GM21528 (cell line): ENCODE data around the gene PCSK4.
"Not testable (repeated sequence)": the region's sequence is repeated elsewhere in the genome, so short reads cannot be mapped to it uniquely, and the experiment has no call there.

Experiments
- ATAC-seq: cut with Tn5 transposase; IDR thresholded peaks from one replicate; pipeline ENCODE4 v1.9.1; 2021; ENCODE audit warnings: mild to moderate bottlenecking, moderate library complexity; ENCODE audit not compliant: unreplicated experiment, low FRiP score

Gene PCSK4

GRCh38 chr19:1489463-1490310 lies 463 bp downstream of the PCSK4 start:
- ATAC-seq, result no peak

GRCh38 chr19:1488282-1488601 lies 1.9 kb downstream of the PCSK4 start:
- ATAC-seq, result no peak

DNA sequence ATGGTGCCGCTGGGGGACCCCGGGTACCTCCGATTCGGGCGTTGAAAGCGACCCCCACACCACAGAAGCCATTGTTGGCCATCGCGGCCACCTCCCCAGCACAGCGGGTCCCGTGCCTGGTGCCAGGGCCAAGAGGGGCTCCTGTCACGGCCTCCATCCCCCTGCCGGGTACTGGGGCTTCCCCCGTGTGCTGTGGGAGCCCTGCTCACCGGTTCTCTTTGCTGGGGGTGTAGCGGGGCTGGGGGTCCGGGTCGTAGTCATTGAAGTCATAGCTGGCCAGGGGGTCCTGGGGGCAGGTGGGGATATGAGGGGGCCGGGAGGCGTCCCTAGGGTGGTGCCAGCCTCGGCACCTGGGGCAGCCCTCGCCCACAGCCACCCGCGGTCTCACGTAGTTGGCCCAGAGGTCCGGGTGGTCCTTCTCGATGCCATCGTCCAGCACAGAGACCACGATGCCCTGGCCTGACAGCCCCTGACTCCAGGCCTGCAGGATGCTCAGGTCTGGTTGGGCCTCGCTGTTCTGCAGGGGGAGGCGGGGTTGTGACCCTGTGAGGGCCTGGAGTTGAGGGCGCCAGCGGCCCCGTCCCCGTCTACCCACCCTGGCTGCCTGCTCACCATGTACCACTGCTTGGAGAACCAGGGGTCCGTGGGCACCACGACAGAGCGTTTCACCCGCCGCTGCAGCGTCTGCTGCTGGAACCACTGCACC lies 2.4 kb downstream of the PCSK4 start:
- no peak for ATAC-seq

DNA sequence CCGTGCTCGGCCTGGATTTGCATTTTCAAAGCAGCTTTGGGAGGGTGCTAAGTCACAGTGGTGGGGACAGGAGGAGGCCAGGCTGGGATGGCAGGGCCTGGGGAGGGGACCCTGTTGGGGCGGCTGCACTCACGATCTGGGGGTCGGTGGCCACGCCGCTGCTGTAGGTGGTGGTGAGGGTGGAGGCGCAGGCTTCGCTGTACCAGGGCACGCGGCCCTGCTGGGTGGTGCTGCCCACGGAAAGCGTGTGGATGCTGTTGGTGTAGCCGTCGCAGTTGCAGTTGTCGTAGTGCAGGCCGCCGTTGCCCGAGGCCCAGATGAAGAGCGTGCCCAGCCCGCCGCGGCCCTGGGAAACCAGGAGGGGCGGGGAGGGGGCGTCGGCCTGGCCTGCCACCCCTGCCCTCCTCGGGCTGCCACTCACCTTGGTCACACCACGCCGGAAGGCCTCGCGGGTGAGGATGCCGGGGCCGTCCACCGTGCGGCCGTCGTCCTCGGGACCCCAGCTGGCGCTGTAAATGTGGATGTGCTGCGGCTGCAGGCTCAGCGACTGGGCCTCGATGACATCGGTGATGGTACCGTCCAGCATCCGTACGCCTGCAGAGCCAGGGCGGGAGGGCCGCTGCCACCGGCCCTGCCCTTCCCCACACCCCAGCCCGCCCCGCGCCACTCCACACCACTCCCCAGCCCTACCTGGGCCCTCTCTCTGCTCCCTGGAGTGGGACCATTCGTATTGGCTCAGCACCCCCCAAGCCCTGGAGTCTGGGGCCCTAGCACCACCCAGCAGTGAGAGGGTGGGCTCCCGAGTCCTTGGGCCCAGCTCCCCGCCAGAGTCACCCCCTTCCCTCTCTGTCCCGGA lies 3.2 kb downstream of the PCSK4 start:
- ATAC-seq, result no peak

- ATAC-seq, result no peak
These were observed 6.1 kb downstream of the PCSK4 start for GRCh38 chr19:1483979-1484428.

GRCh38 chr19:1483131-1483978 lies 6.8 kb downstream of the PCSK4 start:
- ATAC-seq, result no peak

DNA sequence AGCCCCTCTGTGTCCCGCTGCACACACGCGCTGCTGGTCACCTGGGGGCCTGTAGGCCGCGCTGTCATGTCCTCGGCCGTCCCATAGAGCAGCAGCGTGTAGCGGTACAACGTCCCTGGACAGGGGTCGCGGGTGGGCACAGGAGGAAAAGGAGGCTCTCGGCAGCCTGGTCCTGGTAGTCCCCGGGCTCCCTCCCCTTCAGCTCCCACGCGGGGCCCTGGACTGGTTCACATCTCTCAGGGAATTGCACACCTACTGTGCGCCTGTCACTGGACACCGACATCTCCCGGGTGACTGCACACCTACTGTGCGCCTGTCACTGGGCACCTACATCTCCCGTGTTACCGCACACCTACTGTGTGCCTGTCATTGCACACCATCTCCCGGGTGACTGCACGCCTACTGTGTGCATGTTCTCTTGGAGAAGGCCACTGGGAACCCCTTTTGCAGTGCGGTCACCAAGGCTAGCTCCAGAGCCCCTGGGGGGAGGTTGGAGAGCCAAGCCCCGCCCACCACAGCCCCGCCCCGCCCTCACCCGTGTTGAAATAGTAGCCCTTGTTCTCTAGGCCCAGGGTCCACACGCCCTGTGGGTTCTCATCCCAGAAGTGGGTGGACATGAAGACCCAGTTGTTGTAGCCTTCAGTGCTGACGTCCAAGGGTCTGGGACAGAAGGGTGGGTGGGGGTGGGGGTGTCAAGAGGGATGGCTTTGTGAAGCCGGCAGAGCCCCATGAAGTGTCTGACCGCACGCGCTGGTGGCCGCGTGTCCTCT lies 7.6 kb downstream of the PCSK4 start:
- no peak for ATAC-seq

GRCh38 chr19:1481893-1482360 lies 8.2 kb downstream of the PCSK4 start:
- ATAC-seq, result no peak

DNA sequence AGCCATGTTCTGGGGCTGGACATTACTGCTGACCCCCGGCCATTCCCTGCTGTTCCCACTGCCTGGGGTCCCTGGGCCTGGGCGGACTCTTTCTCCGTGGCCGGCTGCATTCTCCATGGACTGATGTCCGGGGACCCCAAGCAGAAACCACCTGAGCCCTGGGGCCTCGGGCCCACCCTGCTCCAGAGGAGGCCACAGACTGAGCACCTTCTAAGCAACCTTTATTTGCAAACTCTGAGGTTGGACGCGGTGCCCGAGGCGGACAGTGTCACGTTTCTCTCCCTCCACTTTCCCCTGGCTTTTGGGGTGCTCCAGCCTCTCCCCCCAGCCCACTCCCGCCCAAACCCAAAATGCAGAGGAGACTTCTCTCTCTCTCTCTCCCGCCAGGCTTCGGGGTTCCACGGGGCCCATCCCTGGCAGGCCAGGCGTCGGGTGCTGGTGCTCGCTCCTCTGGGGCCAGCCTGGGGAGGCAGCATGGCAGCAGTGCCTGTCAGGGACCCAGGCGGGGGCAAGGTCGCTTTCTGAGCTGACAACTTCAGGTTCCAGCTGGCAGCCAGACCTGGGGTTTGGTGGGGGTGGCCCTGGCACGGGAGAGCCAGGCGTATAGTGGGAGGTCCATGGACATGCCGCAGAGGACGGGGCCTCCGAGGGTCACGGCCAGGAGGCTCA lies 8.8 kb downstream of the PCSK4 start:
- no peak for ATAC-seq

- peak; percentile 74 for ATAC-seq
These were observed 11.0 kb downstream of the PCSK4 start, which contains the start of gene C19orf25 for GRCh38 chr19:1478934-1479707. TSS of gene C19orf25 (minus strand) at chr19:1479215. CDS start at chr19:1478903, 312 bp downstream.

- not testable (repeated sequence) for ATAC-seq
These were observed 13.1 kb downstream of the PCSK4 start for GRCh38 chr19:1477056-1477455.

- ATAC-seq, result no peak
These were observed 14.3 kb downstream of the PCSK4 start for GRCh38 chr19:1475751-1476437.

- ATAC-seq, result no peak
These were observed 15.3 kb downstream of the PCSK4 start for GRCh38 chr19:1474765-1475351.

DNA sequence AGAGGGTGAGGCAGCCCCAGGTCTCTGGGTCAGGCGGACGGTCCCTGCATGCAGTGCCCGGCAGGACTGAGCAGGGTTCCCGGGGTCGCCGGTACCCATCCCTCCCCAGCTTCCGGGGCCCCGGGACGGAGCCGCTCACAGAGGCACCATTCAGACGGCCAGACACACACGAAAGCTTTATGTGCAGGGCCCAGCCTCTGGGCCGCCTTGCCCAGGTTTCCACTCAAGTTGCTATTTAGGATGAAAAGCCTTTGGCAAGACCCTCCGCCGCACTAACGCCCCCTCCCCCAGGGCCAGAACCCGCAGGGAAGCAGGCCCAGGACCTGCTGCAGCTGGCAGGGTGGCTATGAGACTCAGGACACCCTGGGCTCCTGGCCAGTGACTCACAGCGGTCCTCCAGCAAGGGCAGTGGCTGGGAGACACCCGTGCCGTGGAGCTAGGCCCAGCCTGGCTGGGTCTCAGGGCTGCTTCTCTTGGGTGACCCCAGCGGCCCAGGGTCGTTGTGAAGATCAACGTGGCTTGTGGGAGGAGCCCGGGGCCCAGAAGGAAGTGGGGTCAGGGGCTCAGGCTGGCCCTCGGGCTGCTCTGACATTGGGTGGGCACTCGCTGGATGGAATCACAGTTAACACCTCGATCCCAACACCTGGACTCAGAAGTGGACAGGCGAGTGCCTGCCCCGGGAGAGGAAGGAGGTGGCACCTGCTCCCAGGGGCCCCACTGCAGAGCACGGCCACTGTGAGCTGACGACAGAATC lies 16.0 kb downstream of the PCSK4 start:
- no peak for ATAC-seq

- ATAC-seq, result no peak
These were observed 16.9 kb downstream of the PCSK4 start for GRCh38 chr19:1473085-1473851.
